HG02588 (cell line): ENCODE measurements around the gene MTMR3.
"Not testable (repeated sequence)": the region's sequence is repeated elsewhere in the genome, so short reads cannot be mapped to it uniquely, and the experiment has no call there.

ENCODE experiments used
- ATAC-seq: cut with Tn5 transposase; IDR thresholded peaks from one replicate; pipeline ENCODE4 v1.9.1; 2021; ENCODE audit warnings: mild to moderate bottlenecking, moderate library complexity; ENCODE audit not compliant: unreplicated experiment

MTMR3 gene

DNA sequence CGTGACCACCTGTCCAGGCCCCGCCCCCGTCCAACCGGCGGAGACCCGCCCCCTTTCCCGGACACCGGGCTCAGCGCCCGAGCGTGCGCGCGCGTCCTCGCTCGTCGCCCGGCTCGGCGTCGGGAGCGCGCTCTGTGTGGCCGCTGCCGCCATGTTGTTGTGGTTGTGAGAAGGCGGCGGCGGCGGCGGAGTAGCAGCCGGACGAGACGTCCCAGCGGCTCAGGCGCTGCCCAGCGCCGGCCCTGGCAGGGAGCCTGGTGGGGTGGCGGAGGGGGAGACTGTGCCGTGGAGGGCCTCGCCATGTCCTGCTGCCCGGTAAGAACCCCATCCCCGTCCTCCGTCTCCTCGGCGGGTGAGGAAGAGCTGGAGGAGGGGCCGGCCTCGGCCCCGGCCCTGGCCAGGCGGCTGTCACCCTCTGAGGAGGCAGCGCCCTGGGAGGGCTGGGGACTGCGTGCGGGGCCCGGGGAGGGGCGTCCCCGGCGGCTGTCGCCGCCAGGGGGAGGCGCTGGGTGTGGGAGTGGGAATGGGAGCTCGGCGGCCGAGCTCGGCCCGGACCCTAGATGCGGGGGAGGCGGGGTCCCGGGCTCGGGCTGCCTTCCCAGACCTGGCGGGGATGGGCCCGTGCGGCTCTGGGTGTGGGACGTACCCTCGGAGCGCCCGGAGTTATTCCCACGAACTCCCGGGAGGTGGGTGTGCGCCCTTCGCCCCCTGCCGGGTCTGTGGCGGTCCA lies at the start of gene MTMR3:
Gene MTMR3 (plus strand): TSS at position 130 of the 730 bp plus-strand sequence. CDS start 87,886 bp downstream, outside the sequence.
- ATAC-seq: peak; percentile 76

DNA sequence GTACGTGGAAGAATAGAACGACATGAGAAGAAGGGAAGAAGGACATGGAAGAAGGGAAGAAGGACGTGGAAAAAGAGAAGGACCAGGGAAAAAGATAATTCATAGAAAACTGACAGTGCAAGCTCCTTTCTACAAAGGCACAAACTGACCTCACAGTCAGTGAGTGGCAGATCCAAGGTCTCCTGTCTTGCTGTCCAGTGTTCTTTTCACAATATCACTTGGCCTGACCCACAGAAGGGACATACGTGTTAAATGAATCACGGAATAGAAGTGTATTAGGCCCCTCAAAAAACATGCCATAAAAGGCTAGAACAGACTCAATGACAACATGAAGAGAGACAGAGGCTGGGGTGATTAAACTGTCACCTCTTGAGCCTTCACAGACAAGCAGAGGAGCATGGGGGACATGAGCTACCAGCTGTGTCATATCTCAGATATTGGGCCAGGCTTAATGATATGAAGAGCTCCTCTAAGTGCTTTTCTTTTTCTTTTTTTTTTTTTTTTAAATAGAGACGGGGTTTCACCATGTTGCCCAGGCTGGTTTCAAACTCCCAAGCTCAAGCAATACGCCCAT lies 49.5 kb upstream of the MTMR3 start:
- ATAC-seq: no peak

DNA sequence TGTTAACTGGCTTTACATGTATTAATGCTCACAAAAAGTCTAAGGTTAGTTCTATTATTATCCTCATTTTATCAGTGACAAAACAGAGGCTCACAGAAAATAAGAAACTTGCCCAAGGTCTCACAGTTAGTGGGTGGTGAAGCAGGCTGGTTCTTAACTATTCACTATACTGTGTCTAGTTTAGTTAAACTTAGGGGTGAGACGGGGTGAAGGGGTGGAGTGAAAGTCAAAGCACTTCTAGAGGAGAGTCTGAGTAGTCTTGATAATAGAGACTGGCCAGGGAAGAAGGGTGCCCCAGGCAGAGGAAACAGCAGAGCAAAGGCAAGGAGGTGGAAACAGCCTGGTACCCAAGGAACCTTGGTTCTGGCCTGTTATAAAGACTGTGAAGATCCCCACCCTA lies 48.9 kb upstream of the MTMR3 start:
- ATAC-seq: no peak

DNA sequence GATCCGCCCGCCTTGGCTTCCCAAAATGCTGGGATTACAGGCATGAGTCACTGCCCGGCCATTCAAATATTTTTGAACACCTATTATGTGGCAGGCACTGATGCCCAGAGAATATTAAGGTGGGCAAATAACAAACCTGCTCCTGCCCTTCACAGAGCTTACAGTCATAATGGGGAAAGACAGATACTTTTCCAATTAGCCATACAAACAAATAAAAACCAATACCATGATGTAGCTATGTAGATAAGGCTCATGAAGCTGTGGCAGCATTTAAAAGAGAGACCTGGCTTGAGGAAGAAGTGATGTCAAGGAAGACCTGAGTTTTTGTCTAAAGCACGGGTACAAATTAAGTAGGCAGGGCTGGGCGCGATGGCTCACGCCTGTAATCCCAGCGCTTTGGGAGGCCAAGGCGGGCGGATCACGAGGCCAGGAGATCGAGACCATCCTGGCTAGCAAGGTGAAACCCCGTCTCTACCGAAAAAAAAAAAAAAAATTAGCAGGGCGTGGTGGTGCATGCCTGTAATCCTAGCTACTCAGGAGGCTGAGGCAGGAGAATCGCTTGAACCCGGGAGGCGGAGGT lies 46.1 kb upstream of the MTMR3 start:
- ATAC-seq: not testable (repeated sequence)

DNA sequence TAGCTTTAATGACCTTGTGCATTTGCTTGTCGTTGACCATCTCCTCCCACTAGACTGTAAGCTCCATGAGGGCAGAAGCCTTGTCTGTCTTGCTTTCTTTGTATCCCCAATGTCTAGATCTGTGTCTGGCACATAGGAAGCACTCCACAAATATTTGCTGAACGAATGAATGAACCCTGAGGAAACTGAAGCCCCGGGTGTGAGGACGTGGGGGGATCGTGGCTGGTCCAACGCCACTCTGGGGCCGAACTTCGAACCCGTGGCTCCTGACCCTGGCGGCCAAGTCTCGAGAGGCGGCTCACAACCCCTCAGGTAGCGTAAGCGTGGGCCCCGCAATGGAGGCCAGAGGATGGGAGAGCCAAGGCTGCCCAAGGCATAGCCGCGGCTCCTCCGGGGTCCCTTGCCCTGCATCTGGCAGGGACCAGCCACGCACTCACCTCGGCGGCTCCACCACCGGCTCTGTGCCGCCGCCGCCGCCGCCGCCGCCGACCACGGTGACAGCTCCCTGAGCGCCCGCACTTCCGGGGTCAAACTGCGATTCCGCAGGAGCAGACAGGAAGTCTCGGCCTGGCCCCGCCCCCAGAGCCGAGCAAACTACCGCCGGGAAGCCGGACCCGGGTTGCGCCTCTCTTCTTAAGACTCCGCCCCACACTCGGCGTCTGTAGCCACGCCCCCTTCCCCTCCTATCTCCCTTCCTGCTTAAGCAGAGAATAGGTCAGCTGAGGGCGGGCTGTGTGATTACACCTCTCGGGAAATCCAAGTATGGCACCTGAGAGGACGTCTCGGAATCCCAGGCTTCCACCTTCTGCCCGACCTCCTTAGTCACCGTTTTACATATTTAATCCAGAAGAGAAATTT lies 45.0 kb upstream of the MTMR3 start, which contains the start of gene ASCC2:
Gene ASCC2 (minus strand): TSS at position 534 of the 858 bp plus-strand sequence. CDS start 5,949 bp downstream, outside the sequence.
- peak; percentile 92 for ATAC-seq

DNA sequence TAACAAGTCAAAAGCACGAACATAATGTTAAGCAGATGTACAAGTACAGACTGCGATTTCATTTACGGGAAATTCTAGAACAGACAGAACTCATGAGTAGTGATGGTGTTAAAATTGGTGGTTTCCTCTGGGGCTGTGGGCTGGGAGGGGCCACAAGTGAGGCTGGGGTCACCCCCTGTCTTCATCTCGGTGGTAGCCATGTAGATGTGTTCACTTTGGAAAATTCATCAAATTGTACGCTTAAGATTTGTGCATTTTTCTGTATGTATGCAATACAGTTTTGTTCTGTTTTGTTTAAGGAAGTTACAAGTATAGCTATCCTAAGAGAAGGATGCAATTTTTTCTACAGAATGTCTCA lies 44.4 kb upstream of the MTMR3 start:
- peak; percentile 3 for ATAC-seq

DNA sequence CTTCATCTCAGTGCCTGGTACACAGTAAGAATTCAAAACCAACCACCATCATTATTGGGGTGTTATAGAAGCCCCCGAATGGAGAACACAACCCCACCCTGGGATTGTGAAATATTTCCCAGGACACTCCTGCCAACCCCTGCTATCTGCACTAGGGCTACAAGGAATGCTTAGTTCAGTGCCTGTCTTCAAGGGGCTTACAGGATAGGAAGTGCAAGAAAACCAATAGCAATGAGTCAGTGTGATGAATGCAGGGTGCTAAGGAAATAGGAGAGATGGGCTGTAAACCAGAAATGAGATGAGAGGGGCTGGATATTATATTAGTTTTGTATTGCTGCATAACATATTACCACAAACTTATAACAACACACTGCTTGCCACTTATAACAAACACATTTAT lies 43.9 kb upstream of the MTMR3 start:
- ATAC-seq: no peak

DNA sequence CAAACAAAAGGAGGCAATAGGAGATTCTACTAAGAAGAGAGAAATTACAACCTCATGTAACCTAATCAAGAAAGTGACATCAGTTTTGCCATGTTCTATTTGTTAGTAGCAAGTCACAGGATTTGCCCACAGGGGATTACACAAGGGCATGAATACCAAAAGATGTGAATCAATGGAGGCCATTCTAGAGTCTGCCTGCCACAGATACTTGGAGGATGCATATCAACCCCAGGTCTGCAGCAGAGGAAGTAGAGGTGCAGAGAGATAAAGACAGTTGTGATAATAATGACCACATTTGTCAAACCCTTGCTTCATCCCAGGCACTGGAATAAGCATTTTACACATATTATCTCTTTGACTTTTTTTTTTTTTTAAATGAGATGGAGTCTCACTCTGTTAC lies 42.5 kb upstream of the MTMR3 start:
- no peak for ATAC-seq

DNA sequence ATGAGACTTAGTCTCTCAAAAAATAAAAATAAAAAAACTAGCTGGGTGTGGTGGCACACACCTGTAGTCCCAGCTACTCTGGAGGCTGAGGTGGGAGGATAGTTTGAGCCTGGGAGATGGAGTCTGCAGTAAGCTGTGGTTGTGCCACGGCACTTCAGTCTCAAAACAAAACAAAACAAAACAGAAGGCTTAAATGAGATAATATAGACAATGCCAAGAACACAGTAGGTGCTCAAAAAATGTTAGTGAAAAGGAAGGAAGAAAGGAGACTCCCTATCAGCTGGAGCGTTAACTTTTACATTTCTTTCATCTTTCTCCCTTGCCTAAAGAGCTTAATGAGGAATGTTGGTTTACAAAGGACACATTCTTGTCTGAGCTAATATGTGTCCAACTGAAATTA lies 40.8 kb upstream of the MTMR3 start:
- ATAC-seq: no peak

DNA sequence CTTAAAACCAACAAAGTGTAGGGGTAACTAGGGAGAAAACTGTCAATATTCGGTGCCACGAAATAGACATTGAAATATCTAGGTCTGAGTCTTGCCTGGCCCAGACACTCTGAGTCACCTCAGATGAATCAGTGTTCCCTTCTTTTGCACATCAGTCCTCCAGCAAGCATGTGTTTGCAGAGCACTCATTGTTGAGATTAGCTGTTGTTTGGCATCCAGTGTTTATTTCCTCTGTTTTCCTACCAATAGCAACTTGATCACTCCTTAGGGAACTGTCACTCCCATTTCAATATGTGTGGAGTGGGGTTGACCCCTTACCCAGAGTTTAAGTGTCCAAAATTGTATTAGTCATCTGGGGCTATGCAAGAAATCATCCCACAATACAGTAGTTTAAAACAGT lies 40.2 kb upstream of the MTMR3 start:
- no peak for ATAC-seq

DNA sequence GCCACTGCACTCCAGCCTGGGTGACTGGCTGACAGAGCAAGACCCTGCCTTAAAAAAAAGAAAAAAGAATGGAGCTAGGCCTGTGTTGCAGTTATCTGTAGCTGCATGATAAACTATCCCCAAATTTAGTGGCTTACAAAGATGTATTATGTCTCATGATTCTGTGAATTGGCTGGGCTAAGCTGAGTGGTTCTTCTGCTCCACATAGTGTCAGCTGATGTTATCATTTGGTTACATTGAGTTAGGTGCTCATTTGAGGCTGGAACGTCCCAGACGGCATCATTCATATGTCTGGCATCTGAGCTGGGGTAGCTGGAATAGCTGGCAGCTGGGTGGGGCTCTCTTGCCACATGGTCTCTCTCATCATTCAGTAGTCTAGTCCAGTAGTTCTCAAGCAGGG lies 36.7 kb upstream of the MTMR3 start:
- no peak for ATAC-seq

DNA sequence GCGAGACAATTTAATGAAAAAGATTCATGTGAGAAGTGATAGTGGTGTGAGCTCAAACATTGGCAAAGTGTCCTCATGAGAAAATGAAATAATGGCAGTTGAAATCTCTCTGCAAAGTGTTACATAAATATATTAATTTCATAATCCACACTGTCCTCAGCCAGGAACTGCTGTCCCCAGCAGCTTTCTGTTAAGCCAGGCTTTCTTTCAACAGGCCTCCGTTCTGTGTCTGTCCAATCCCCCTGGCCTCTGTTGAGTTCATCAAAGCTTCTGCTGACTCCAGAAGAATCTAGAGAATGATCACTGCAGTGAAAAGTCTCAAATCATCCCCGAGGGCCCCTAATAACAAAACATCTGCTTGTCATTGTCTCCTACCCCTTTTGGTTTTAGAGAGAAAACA lies 34.9 kb upstream of the MTMR3 start:
- no peak for ATAC-seq

DNA sequence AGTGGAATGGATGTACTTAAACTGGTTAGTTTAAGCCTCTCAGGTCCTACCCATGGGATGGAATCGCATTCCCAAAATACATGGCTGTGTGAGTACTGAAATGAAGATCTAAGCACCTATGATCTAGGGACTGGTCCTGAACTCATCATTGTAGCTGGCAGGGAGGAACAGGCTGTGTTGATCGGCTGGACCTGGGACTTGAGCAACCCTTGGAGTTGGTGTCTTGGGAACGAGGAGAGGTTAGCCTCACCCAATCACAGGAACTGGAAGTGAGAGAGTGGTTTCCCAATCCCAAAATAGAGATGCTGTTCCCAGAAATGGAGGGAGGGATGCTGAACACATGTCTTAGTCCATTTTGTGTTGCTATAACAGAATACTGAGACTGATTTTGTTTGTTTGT lies 28.5 kb upstream of the MTMR3 start:
- no peak for ATAC-seq

DNA sequence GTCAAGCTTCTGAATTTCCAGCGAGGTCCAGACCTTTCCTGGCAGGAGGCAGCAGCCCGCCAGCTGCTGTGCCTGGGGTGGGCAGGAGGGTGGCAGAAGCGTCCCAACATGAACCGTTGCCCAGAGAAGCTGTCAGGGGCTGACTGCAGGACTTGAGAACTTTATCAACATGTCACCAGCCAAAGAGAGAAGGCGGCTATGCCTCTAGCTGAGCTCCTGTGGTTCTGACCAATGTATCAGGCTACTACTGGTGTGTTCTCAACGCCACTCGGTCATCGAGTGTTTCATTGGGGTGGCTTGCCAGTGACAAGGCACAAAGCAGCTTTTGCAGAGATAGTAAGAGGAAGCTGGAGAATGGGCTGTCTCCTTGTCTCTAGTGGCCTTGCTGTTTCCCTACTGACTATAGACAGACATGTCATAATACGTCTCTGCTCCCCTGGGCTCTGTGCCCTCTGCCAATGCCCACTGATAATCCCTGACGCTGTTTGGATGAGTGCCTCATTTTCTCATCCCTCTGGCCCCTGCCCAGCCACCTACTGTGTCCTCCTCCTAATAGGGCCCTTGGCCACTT lies 27.3 kb upstream of the MTMR3 start:
- no peak for ATAC-seq

DNA sequence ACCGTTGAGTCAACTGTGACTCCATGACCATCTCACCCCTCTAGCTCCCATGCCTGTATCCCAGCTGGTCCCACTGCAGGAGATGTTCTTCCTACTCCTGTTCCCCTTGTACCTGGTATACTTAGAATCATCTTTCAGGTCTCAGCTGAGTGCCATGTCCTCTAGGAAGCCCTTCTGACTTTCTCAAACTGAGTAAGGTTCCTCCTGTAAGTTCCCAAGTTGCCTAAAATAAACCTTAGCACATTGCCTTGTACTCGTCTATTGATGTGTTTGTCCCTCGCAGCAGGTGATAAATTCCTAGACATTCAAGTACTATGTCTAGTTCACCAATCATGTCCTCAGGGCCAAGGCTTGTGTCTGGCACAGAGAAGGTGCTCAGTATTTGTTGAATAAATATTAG lies 26.5 kb upstream of the MTMR3 start:
- ATAC-seq: no peak

DNA sequence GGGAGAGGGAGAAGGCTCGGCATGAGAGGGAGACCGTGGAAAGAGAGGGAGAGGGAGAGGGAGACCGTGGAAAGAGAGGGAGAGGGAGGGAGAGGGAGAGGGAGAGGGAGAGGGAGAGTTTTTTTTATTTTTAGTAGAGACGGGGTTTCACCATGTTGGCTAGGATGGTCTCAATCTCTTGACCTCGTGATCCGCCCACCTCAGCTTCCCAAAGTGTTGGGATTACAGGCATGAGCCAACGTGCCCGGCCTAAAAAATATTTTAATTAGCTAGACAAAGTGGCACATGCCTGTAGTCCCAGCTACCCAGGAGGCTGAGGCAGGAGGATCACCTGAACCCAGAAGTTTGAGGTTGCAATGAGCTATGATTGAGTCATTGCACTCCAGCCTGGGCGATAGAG lies 23.9 kb upstream of the MTMR3 start:
- not testable (repeated sequence) for ATAC-seq

DNA sequence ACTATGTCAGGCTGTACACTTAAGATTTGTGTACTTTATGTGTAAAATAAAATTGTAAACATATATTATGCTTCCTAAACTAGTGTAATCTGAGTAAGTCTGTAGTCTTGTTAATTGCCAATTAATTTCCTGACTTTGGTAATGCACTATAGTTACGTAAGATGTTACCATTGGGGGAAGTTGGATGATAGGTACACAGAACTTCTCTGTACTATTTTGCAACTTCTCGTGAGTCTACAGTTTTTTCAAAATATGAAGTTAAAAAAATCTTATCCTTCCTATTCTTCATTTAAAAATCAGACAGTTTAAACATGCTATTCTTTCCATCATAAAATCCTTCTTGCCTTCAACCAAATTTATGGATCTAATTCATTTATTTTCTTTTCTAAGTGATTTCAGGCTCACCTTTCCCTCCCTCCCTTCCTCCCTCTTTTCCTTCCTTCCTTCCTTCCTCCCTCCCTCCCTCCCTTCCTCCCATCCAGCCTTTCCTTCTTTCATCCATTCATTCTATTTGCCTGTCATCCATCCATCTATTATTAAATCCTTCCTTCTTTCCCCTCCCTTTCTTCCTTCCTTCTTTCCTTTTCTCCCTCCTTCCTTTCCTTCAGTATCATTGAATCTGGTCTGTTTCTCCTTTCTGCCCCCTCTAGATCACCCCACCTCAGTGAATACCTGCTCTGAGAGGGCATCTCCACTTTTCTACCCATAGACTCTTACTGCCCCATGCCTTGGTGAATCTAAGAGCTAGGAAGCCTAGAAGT lies 22.8 kb upstream of the MTMR3 start:
- no peak for ATAC-seq

DNA sequence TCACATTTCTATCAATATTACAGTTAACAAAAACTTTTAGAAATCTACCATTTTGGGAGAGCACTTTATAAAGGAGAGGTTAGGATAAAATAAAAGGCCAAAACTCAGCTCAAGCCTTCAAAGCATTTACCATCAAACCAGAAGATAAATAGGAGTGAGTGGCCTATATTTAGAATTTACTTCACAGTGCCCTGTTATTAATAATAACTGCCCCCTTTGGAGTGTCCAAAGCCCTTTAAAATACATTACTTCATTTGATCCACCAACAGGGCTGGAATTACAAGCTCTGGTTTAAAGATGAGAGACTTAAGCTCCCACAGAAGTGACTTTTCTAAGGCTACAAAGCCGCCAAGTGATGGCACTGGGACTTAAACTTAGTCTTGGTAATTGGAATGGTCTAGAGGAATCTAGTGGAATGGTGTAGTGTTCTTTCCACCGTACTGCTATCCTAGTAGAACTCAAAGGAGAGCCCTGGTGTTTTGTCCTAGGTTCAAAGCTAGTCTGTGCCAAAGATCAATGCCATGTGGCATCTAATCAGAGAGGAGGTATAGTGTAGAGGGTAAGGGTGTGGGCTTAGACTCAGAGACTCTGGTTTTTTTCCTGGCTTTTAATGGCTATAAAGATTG lies 21.2 kb upstream of the MTMR3 start:
- ATAC-seq: no peak

DNA sequence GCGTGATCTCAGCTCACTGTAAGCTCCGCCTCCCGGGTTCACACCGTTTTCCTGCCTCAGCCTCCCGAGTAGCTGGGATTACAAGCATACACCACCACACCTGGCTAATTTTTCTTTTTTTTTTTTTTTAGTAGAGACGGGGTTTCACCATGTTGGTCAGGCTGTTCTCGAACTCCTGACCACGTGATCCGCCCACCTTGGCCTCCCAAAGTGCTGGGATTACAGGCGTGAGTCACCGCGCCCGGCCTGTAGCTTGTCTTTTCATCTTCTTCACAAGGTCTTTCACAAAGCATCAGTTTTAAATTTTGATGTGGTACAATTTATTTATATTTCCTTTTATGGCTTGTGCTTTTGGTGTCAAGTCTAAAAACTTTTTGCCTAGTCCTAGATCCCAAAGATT lies 17.4 kb upstream of the MTMR3 start:
- not testable (repeated sequence) for ATAC-seq

DNA sequence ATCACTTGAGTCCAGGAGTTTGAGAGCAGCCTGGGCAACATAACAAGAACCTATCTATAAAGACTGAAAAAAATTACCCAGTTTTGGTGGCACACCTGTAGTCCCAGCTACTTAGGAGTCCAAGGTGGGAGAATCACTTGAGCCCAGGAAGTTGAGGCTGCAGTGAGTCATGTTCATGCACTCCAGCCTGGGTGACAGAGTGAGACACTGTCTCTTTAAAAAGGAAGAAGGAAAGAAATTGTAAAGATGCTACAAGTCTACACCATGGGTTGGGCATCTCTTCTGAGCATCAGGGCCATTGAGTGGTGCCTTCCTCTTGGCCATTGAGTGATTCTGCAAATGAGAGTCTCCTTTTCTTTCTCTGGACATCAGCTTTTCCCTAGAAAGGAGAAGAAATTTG lies 15.7 kb upstream of the MTMR3 start:
- ATAC-seq: no peak
